Naive thymus-derived CD4-positive, alpha-beta T cell (primary cell): Measurements from ENCODE around the gene STIP1. TPM values are rescaled to one million over a fixed set of nuclear protein-coding genes. Genes with fewer than 3 reads are reported as not detected.

Experiments
- ATAC-seq: fragments of 150-1000 bp; cut with Tn5 transposase; 2 replicates; pipeline ENCODE4 v1.10.0; 2021; ENCODE audit warnings: mild to moderate bottlenecking, moderate library complexity
- CTCF ChIA-PET: fragments of 350-600 bp; sonication (Branson Sonifier 250); formaldehyde crosslinking; loops from one replicate; lab custom pipeline; 2021; ENCODE audit warnings: antibody characterized with exemption; lab: Charles Lee
- POLR2A ChIA-PET: fragments of 350-600 bp; sonication (Branson Sonifier 250); formaldehyde crosslinking; loops from one replicate; lab custom pipeline; 2021; ENCODE audit warnings: antibody characterized with exemption, inconsistent platforms; lab: Charles Lee
- DNase-seq, 9 donors: peaks; one replicate each; pipeline versions ENCODE4 v3.0.0 to v3.0.0-alpha.2; 2020 to 2022; ENCODE audit warnings: mixed read lengths in 1 of 9
- H3K27ac ChIP-seq: one replicate; pipeline ENCODE4 v1.7.0; 2013; ENCODE audit warnings: mild to moderate bottlenecking, low read depth, low read length, moderate library complexity
- H3K27me3 ChIP-seq, 2 donors: one replicate each; pipeline ENCODE4 v1.7.0; 2013; ENCODE audit warnings: low read length in 2 of 2, mild to moderate bottlenecking in 2 of 2, moderate library complexity in 2 of 2; ENCODE audit not compliant: control insufficient read depth in 2 of 2, insufficient read depth in 2 of 2
- H3K36me3 ChIP-seq, 3 experiments: 1 replicate in 2 of 3; 2 replicates in 1 of 3; pipeline ENCODE4 v1.7.0; 2013; ENCODE audit warnings: low read length in 3 of 3, mild to moderate bottlenecking in 3 of 3, moderate library complexity in 1 of 3; ENCODE audit not compliant: insufficient read depth in 3 of 3, control insufficient read depth in 2 of 3
- H3K4me1 ChIP-seq, 2 donors: one replicate each; pipeline ENCODE4 v1.7.0; 2013; ENCODE audit warnings: low read length in 2 of 2, mild to moderate bottlenecking in 2 of 2, moderate library complexity in 1 of 2; ENCODE audit not compliant: control insufficient read depth in 2 of 2, insufficient read depth in 2 of 2
- H3K4me3 ChIP-seq: 2 replicates; pipeline ENCODE4 v1.7.0; 2013; ENCODE audit warnings: mild to moderate bottlenecking, low read length
- H3K9me3 ChIP-seq, 3 experiments: 1 replicate in 2 of 3; 2 replicates in 1 of 3; pipeline ENCODE4 v1.7.0; 2013; ENCODE audit warnings: low read length in 3 of 3; ENCODE audit not compliant: control insufficient read depth in 2 of 3
- H3K27ac Mint-ChIP-seq, 9 donors: one replicate each; pipeline ENCODE4 v1.8.0; 2020 to 2022; ENCODE audit warnings: mixed read lengths in 9 of 9, mild to moderate bottlenecking in 8 of 9, moderate library complexity in 5 of 9, inconsistent platforms in 2 of 9
- H3K27me3 Mint-ChIP-seq, 5 donors: one replicate each; pipeline ENCODE4 v1.8.0; 2021 to 2022; ENCODE audit warnings: mixed read lengths in 5 of 5, mild to moderate bottlenecking in 1 of 5
- H3K36me3 Mint-ChIP-seq, 5 donors: one replicate each; pipeline ENCODE4 v1.8.0; 2020 to 2022; ENCODE audit warnings: mixed read lengths in 5 of 5, mild to moderate bottlenecking in 3 of 5, inconsistent platforms in 1 of 5
- H3K4me1 Mint-ChIP-seq, 7 donors: one replicate each; pipeline ENCODE4 v1.8.0; 2020 to 2022; ENCODE audit warnings: mixed read lengths in 7 of 7, mild to moderate bottlenecking in 3 of 7, inconsistent platforms in 1 of 7
- H3K4me3 Mint-ChIP-seq, 10 donors: one replicate each; pipeline ENCODE4 v1.8.0; 2020 to 2022; ENCODE audit warnings: mild to moderate bottlenecking in 10 of 10, mixed read lengths in 10 of 10, moderate library complexity in 6 of 10, inconsistent platforms in 2 of 10
- H3K9me3 Mint-ChIP-seq, 11 donors: one replicate each; pipeline ENCODE4 v1.8.0; 2020 to 2022; ENCODE audit warnings: mixed read lengths in 11 of 11, mild to moderate bottlenecking in 4 of 11, inconsistent platforms in 1 of 11, moderate library complexity in 1 of 11
- intact Hi-C, 2 donors: fragments of 100-400 bp; cut with micrococcal nuclease; formaldehyde crosslinking; loops; one replicate each; pipeline ENCODE4 v1.15.1; 2023
- polyA plus RNA-seq, 2 donors: library from polyadenylated mRNA; unstranded; fragments of 300-500 nt; fragmentation: Illumina TruSeq; gene quantifications; one replicate each; pipeline ENCODE4 v1.2.3, GENCODE V29; 2021
- total RNA-seq, 6 experiments: library from RNA in 5 of 6; stranded (reverse) in 5 of 6; gene quantifications; 1 replicate in 5 of 6; 2 replicates in 1 of 6; pipeline ENCODE4 v1.2.3 and lab custom pipeline; 2021 to 2026

The STIP1 gene
- total and polyA plus RNA-seq, 7 experiments from 2014 or later = 45.1 to 243 (median 88.8) TPM

GRCh38 chr11:64211181-64211872 is 25.4 kb downstream of the STIP1 start:
- CTCF ChIA-PET = no interaction called here
- Histone ChIP-seq H3K9me3 (no peaks in the 10 kb centered on the region), H3K4me1 (peaks cover 11 to 12% of the 10 kb centered on the region in 2 donors), H3K27me3 (no peaks in the 10 kb centered on the region), H3K36me3 (peaks cover 0 to 75% (median 0%) of the 10 kb centered on the region in 3 experiments), H3K27ac (no peak overlapping the region), H3K4me3 (no peak overlapping the region)
- no peak overlapping the region for H3K4me3 Mint-ChIP-seq
- H3K27ac Mint-ChIP-seq = peak overlapping the region in 1 of 9 donors; percentile 17
- intact Hi-C loops = no loop called here
- ATAC-seq (no peak), DNase-seq (no peak)
- H3K27me3 Mint-ChIP-seq = no peaks in the 10 kb centered on the region
- H3K4me1 Mint-ChIP-seq = peaks cover 22 to 37% (median 31%) of the 10 kb centered on the region in 7 donors
- H3K36me3 Mint-ChIP-seq = peaks cover 0 to 31% (median 12%) of the 10 kb centered on the region in 5 donors
- no peaks in the 10 kb centered on the region for H3K9me3 Mint-ChIP-seq
- POLR2A ChIA-PET = interaction anchor here (0.9 to 11.2 kb wide), 4 partner anchors 9 to 31 kb away, joined by 3 to 220 read pairs (median 4); partner anchors contain the start of genes NUDT22 and TRPT1

GRCh38 chr11:64216879-64217278 is 30.9 kb downstream of the STIP1 start:
- H3K4me1 ChIP-seq = no peaks in the 10 kb centered on the region

GRCh38 chr11:64218628-64219353 is 32.8 kb downstream of the STIP1 start:
- peaks cover 7 to 78% (median 14%) of the 10 kb centered on the region in 3 experiments for H3K36me3 ChIP-seq
- no peaks in the 10 kb centered on the region for H3K9me3 ChIP-seq
- H3K27ac ChIP-seq = peak overlapping the region; percentile 16
- Mint-ChIP-seq H3K36me3 (peaks cover 0 to 20% (median 4%) of the 10 kb centered on the region in 5 donors), H3K9me3 (no peaks in the 10 kb centered on the region), H3K27ac (peak overlapping the region in 6 of 9 donors; percentile 26 to 82 (median 66)), H3K4me1 (peaks cover 0 to 14% (median 8%) of the 10 kb centered on the region in 7 donors), H3K4me3 (no peak overlapping the region), H3K27me3 (no peaks in the 10 kb centered on the region)
- CTCF ChIA-PET = interaction anchor here (0.6 to 2.9 kb wide), 2 partner anchors 12 to 18 kb away, joined by 5 to 25 read pairs; partner anchors contain the start of gene FERMT3
- POLR2A ChIA-PET = interaction anchor here (0.6 to 14.3 kb wide), 5 partner anchors 11 to 50 kb away, joined by 3 to 220 read pairs (median 5); partner anchors contain the start of gene FERMT3
- no peak overlapping the region for H3K4me3 ChIP-seq
- no peak for DNase-seq
- ATAC-seq = no peak
- no peaks in the 10 kb centered on the region for H3K4me1 ChIP-seq
- no peaks in the 10 kb centered on the region for H3K27me3 ChIP-seq
- intact Hi-C loops = no loop called here

More at GRCh38 chr11:64216879-64217278, 30.9 kb downstream of the STIP1 start:
- Mint-ChIP-seq H3K9me3 (no peaks in the 10 kb centered on the region), H3K27me3 (no peaks in the 10 kb centered on the region), H3K27ac (peak overlapping the region in 5 of 9 donors; percentile 22 to 47 (median 28)), H3K4me3 (no peak overlapping the region), H3K36me3 (peaks cover 0 to 28% (median 12%) of the 10 kb centered on the region in 5 donors), H3K4me1 (peaks cover 10 to 25% (median 13%) of the 10 kb centered on the region in 7 donors)
- ATAC-seq (no peak), DNase-seq (no peak)
- Histone ChIP-seq H3K9me3 (no peaks in the 10 kb centered on the region), H3K4me3 (no peak overlapping the region), H3K36me3 (peaks cover 7 to 75% (median 11%) of the 10 kb centered on the region in 3 experiments), H3K27me3 (no peaks in the 10 kb centered on the region), H3K27ac (no peak overlapping the region)
- ChIA-PET CTCF (interaction anchor here (0.5 to 2.9 kb wide), 6 partner anchors 10 to 472 kb away, joined by 3 to 25 read pairs (median 3); partner anchors contain the start of gene FERMT3), POLR2A (interaction anchor here (0.8 to 14.3 kb wide), 7 partner anchors 9 to 562 kb away, joined by 3 to 220 read pairs (median 5); partner anchors contain the start of genes FERMT3, NUDT22, PRDX5 and SF1)
- intact Hi-C loops = no loop called here

GRCh38 chr11:64219354-64219684 is 33.3 kb downstream of the STIP1 start:
- Histone ChIP-seq H3K4me3 (no peak overlapping the region), H3K9me3 (no peaks in the 10 kb centered on the region), H3K4me1 (no peaks in the 10 kb centered on the region), H3K27me3 (no peaks in the 10 kb centered on the region), H3K36me3 (peaks cover 7 to 77% (median 14%) of the 10 kb centered on the region in 3 experiments), H3K27ac (peak overlapping the region; percentile 16)
- Mint-ChIP-seq H3K4me3 (no peak overlapping the region), H3K36me3 (peaks cover 0 to 19% (median 4%) of the 10 kb centered on the region in 5 donors), H3K9me3 (no peaks in the 10 kb centered on the region), H3K27ac (no peak overlapping the region), H3K27me3 (no peaks in the 10 kb centered on the region), H3K4me1 (peaks cover 0 to 12% (median 8%) of the 10 kb centered on the region in 7 donors)
- ChIA-PET CTCF (interaction anchor here (0.6 kb wide), 2 partner anchors 13 to 17 kb away, joined by 5 read pairs; no protein-coding TSS in a partner anchor), POLR2A (interaction anchor here (1.0 to 14.3 kb wide), 3 partner anchors 12 to 27 kb away, joined by 3 to 220 read pairs (median 5); partner anchors contain the start of gene FERMT3)
- intact Hi-C loops = no loop called here
- ATAC-seq (no peak), DNase-seq (no peak)

- Mint-ChIP-seq H3K4me3 (no peak overlapping the region), H3K36me3 (peaks cover 0 to 19% (median 4%) of the 10 kb centered on the region in 5 donors), H3K27me3 (no peaks in the 10 kb centered on the region), H3K9me3 (no peaks in the 10 kb centered on the region), H3K27ac (no peak overlapping the region), H3K4me1 (peaks cover 0 to 12% (median 8%) of the 10 kb centered on the region in 7 donors)
- Histone ChIP-seq H3K36me3 (peaks cover 7 to 73% (median 14%) of the 10 kb centered on the region in 3 experiments), H3K9me3 (no peaks in the 10 kb centered on the region), H3K4me3 (no peak overlapping the region), H3K27ac (peak overlapping the region; percentile 16), H3K4me1 (peaks cover 0 to 2% of the 10 kb centered on the region in 2 donors), H3K27me3 (no peaks in the 10 kb centered on the region)
- DNase-seq (no peak), ATAC-seq (no peak)
- intact Hi-C loops = no loop called here
- POLR2A ChIA-PET = interaction anchor here (1.4 to 14.3 kb wide), 2 partner anchors 12 to 26 kb away, joined by 5 to 220 read pairs; partner anchors contain the start of gene FERMT3
- CTCF ChIA-PET = interaction anchor here (0.6 kb wide), 1 partner anchor 13 kb away, joined by 5 read pairs; no protein-coding TSS in a partner anchor
Observed at GRCh38 chr11:64219755-64220154, 33.8 kb downstream of the STIP1 start.

GRCh38 chr11:64220271-64220670 is 34.3 kb downstream of the STIP1 start:
- no peak overlapping the region for H3K27ac Mint-ChIP-seq
- H3K4me3 Mint-ChIP-seq = no peak overlapping the region
- Histone ChIP-seq H3K27ac (no peak overlapping the region), H3K4me3 (no peak overlapping the region), H3K36me3 (peaks cover 7 to 68% (median 14%) of the 10 kb centered on the region in 3 experiments), H3K27me3 (no peaks in the 10 kb centered on the region), H3K9me3 (no peaks in the 10 kb centered on the region), H3K4me1 (peaks cover 3 to 7% of the 10 kb centered on the region in 2 donors)
- ATAC-seq (no peak), DNase-seq (no peak)
- H3K36me3 Mint-ChIP-seq = peaks cover 0 to 15% (median 4%) of the 10 kb centered on the region in 5 donors
- no peaks in the 10 kb centered on the region for H3K9me3 Mint-ChIP-seq
- intact Hi-C loops = no loop called here
- H3K4me1 Mint-ChIP-seq = peaks cover 0 to 15% (median 11%) of the 10 kb centered on the region in 7 donors
- H3K27me3 Mint-ChIP-seq = no peaks in the 10 kb centered on the region
- ChIA-PET POLR2A (interaction anchor here (1.4 to 14.3 kb wide), 2 partner anchors 13 to 26 kb away, joined by 5 to 220 read pairs; partner anchors contain the start of gene FERMT3), CTCF (no interaction called here)
